Osteoblast (primary cell): ENCODE measurements around the gene CDSN. TPM values are rescaled to one million over a fixed set of nuclear protein-coding genes. Genes with fewer than 3 reads are reported as not detected.
A peak's percentile ranks its signal among the peaks of the same experiment; 100 is the strongest.

Experiments
- DNase-seq: peaks from one replicate; pipeline ENCODE4 v3.0.0; 2011; ENCODE audit warnings: low spot score, mixed read lengths; ENCODE audit not compliant: insufficient read length; ENCODE audit errors: missing footprints
- H2AFZ ChIP-seq: 2 replicates; pipeline ENCODE4 v1.6.0; 2011; ENCODE audit warnings: mild to moderate bottlenecking, low read length
- H3K27ac ChIP-seq: 2 replicates; pipeline ENCODE4 v1.5.1; 2011; ENCODE audit warnings: mild to moderate bottlenecking, low read depth, low read length, moderate library complexity
- H3K27me3 ChIP-seq: 2 replicates; pipeline ENCODE4 v1.6.0; 2012; ENCODE audit warnings: mild to moderate bottlenecking, control low read depth, inconsistent platforms, low read length, moderate library complexity; ENCODE audit not compliant: insufficient read depth
- H3K36me3 ChIP-seq: 2 replicates; pipeline ENCODE4 v1.5.1; 2011; ENCODE audit warnings: mild to moderate bottlenecking, low read length, control low read depth, moderate library complexity; ENCODE audit not compliant: insufficient read depth
- H3K4me1 ChIP-seq: 2 replicates; pipeline ENCODE4 v1.5.1; 2011; ENCODE audit warnings: mild to moderate bottlenecking, low read length, control low read depth, moderate library complexity; ENCODE audit not compliant: insufficient read depth
- H3K4me2 ChIP-seq: 2 replicates; pipeline ENCODE4 v1.6.0; 2011; ENCODE audit warnings: mild to moderate bottlenecking, low read length; ENCODE audit not compliant: insufficient read depth
- H3K4me3 ChIP-seq: fragments of 200-600 bp; sonication (generic); 3 replicates; pipeline ENCODE4 v1.5.1; 2012; ENCODE audit warnings: mild to moderate bottlenecking, low read length, inconsistent platforms; ENCODE audit not compliant: insufficient read depth
- H3K79me2 ChIP-seq: 2 replicates; pipeline ENCODE4 v1.6.0; 2012; ENCODE audit warnings: mild to moderate bottlenecking, low read length, control low read depth, inconsistent platforms; ENCODE audit not compliant: insufficient read depth
- H3K9me3 ChIP-seq: 2 replicates; pipeline ENCODE4 v1.5.1; 2011; ENCODE audit warnings: low read depth, low read length, control low read depth
- H4K20me1 ChIP-seq: 2 replicates; pipeline ENCODE4 v1.6.0; 2012; ENCODE audit warnings: mild to moderate bottlenecking, low read length, control low read depth; ENCODE audit not compliant: insufficient read depth
- total RNA-seq: library from RNA; depleted of rRNA; stranded (reverse); fragments of >200 nt; gene quantifications from 2 replicates; pipeline ENCODE4 v1.2.3, GENCODE V29; 2012
- TF ChIP-seq, protein P1 (sequence below): IDR thresholded peaks from 2 replicates; pipeline ENCODE4 v1.5.1; 2011; ENCODE audit warnings: mild to moderate bottlenecking, low read depth, low read length, moderate library complexity; ENCODE audit errors: extremely low read depth

Gene CDSN
- total RNA-seq, 1 donor = not detected

DNA sequence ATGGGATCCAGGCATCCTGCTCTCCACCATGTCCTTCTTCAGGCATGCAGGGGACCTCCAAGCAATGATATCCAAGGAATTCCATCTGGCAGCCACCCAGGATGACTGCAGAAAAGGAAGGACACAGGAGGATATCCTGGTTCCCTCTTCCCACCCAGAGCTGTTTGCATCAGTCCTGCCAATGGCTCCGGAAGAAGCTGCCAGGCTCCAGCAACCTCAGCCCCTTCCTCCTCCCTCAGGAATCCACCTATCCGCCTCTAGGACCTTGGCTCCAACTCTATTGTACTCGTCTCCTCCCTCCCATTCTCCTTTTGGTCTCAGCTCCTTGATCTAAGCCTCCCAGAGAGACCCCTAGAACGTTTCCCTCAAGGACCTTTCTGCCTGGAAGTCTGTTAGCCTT lies 19.4 kb upstream of the CDSN start:
- no peaks in the 10 kb centered on the region for H3K79me2 ChIP-seq
- H3K4me2 ChIP-seq = no peak overlapping the region
- H3K9me3 ChIP-seq = no peaks in the 10 kb centered on the region
- H3K27ac ChIP-seq = no peak overlapping the region
- DNase-seq = peak; percentile 76
- no peaks in the 10 kb centered on the region for H4K20me1 ChIP-seq
- TF ChIP-seq, protein P1, sequence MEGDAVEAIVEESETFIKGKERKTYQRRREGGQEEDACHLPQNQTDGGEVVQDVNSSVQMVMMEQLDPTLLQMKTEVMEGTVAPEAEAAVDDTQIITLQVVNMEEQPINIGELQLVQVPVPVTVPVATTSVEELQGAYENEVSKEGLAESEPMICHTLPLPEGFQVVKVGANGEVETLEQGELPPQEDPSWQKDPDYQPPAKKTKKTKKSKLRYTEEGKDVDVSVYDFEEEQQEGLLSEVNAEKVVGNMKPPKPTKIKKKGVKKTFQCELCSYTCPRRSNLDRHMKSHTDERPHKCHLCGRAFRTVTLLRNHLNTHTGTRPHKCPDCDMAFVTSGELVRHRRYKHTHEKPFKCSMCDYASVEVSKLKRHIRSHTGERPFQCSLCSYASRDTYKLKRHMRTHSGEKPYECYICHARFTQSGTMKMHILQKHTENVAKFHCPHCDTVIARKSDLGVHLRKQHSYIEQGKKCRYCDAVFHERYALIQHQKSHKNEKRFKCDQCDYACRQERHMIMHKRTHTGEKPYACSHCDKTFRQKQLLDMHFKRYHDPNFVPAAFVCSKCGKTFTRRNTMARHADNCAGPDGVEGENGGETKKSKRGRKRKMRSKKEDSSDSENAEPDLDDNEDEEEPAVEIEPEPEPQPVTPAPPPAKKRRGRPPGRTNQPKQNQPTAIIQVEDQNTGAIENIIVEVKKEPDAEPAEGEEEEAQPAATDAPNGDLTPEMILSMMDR = no peak
- H3K36me3 ChIP-seq = peaks cover 10% of the 10 kb centered on the region
- H3K4me3 ChIP-seq = no peak overlapping the region
- peaks cover 7% of the 10 kb centered on the region for H3K4me1 ChIP-seq
- H3K27me3 ChIP-seq = no peaks in the 10 kb centered on the region
- H2AFZ ChIP-seq = peak overlapping the region; percentile 21

DNA sequence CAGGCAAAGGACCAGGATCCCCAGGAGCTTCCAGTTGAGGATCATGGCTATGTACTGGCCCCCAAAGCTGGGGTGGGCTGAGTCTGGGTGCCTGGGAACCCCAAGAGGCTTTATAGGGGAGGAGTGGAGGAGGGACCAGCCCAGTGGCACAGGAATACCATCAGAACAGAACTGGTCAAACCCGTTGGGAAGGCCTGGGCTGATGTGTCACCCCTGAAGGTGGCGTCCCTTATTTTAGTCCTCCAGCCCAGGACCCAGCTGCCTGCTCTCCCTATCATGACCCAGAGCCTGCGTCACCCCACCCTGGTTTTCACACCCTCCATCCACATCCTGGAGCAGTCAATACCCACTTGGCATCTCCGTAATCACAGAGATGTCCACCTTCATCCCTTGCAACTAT lies 18.7 kb upstream of the CDSN start, which contains the start of gene PSORS1C2:
Gene PSORS1C2, minus strand, starts transcription at position 85 of the 400 bp plus-strand sequence. Its CDS starts 40 bp downstream, at position 45.
- Histone ChIP-seq H3K4me3 (peak within 1 kb of the TSS; percentile 62), H3K36me3 (peaks cover 6% of the 10 kb centered on the region), H3K27me3 (no peaks in the 10 kb centered on the region), H2AFZ (peak within 1 kb of the TSS; percentile 87), H3K4me2 (peak within 1 kb of the TSS; percentile 78), H4K20me1 (no peaks in the 10 kb centered on the region), H3K4me1 (peaks cover 7% of the 10 kb centered on the region), H3K27ac (no peak within 1 kb of the TSS), H3K79me2 (no peaks in the 10 kb centered on the region), H3K9me3 (no peaks in the 10 kb centered on the region)
- DNase-seq = peak; percentile 15
- TF ChIP-seq, protein P1 = no peak

DNA sequence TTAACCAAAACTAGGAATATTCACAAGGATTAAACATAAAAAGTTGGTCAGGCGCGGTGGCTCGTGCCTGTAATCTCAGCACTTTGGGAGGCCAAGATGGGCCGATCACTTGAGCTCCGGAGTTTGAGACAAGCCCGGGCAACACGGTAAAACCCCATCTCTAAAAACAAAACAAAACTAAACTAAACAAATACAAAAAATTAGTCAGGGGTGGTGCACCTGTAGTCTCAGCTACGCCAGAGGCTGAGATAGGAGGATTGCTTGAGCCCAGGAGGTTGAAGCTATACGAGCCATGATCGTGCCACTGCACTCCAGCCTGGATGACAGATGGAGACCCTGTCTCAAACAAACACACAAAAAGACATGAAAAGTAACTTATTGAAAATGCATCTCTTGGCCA lies 15.5 kb upstream of the CDSN start:
- no peak overlapping the region for H3K27ac ChIP-seq
- H3K4me3 ChIP-seq = no peak overlapping the region
- H3K4me2 ChIP-seq = no peak overlapping the region
- H3K9me3 ChIP-seq = no peaks in the 10 kb centered on the region
- TF ChIP-seq, protein P1 = no peak
- H3K4me1 ChIP-seq = peaks cover 7% of the 10 kb centered on the region
- DNase-seq = no peak
- no peaks in the 10 kb centered on the region for H4K20me1 ChIP-seq
- no peaks in the 10 kb centered on the region for H3K79me2 ChIP-seq
- no peaks in the 10 kb centered on the region for H3K27me3 ChIP-seq
- H3K36me3 ChIP-seq = no peaks in the 10 kb centered on the region
- no peak overlapping the region for H2AFZ ChIP-seq

DNA sequence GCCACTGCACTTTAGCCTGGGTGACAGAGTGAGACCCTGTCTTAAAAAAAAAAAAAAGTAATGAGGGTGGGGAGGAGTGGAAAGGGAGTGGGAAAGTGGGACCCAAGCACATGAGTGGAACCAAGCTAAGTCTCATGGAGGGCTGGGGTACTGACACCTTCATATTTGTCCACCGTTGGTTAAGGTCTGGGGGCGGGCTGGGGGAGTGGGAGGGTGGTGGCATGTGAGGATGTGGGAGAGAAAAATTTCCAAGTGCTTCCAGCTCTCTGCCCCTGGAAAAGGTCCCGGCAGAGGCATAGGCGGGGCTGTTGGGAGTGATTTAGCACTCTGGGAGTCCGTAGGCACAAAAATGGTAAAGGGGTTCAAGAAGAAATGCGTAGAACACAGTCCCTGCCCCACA lies 12.6 kb upstream of the CDSN start:
- TF ChIP-seq, protein P1 = no peak

More for the DNA sequence above, 12.6 kb upstream of the CDSN start:
- Histone ChIP-seq H3K36me3 (no peaks in the 10 kb centered on the region), H3K4me2 (no peak overlapping the region), H4K20me1 (no peaks in the 10 kb centered on the region), H3K27ac (no peak overlapping the region), H2AFZ (no peak overlapping the region), H3K79me2 (no peaks in the 10 kb centered on the region), H3K4me1 (peaks cover 3% of the 10 kb centered on the region), H3K4me3 (no peak overlapping the region), H3K27me3 (peaks cover 18% of the 10 kb centered on the region), H3K9me3 (no peaks in the 10 kb centered on the region)
- peak; percentile 15 for DNase-seq
